Upper lobe of left lung (tissue), 6 donors: ENCODE results near the gene KCNK4. TPM values are rescaled to one million over a fixed set of nuclear protein-coding genes. Genes with fewer than 3 reads are reported as not detected.

Experiments
- ATAC-seq, 2 donors: fragments of 200-7000 bp; cut with Tn5 transposase; one replicate each; pipeline ENCODE4 v1.9.1; 2022; ENCODE audit warnings: mild to moderate bottlenecking in 2 of 2, moderate library complexity in 2 of 2; ENCODE audit not compliant: low FRiP score in 2 of 2
- DNase-seq, 2 donors: peaks; one replicate each; pipeline ENCODE4 v3.0.0-alpha.2; 2019 to 2020
- H3K27ac ChIP-seq, 4 donors: fragments of 200-600 bp; sonication (generic); one replicate each; pipeline ENCODE4 v1.5.1; 2016 to 2019
- H3K27me3 ChIP-seq, 4 donors: fragments of 200-600 bp; sonication (generic); one replicate each; pipeline ENCODE4 v1.5.1; 2017 to 2019
- H3K36me3 ChIP-seq, 4 donors: fragments of 200-600 bp; sonication (generic); one replicate each; pipeline ENCODE4 v1.5.1; 2016 to 2019
- H3K4me1 ChIP-seq, 4 donors: fragments of 200-600 bp; sonication (generic); one replicate each; pipeline ENCODE4 v1.5.1; 2018 to 2019
- H3K4me3 ChIP-seq, 4 donors: fragments of 200-600 bp; sonication (generic); one replicate each; pipeline ENCODE4 v1.5.1; 2017 to 2019; ENCODE audit warnings: mild to moderate bottlenecking in 2 of 4, moderate library complexity in 1 of 4
- H3K9me3 ChIP-seq, 4 donors: fragments of 200-600 bp; sonication (generic); one replicate each; pipeline ENCODE4 v1.5.1; 2018 to 2019
- EP300 ChIP-seq, 4 donors: sonication (generic); formaldehyde crosslinking; IDR thresholded peaks; one replicate each; pipeline ENCODE4 v1.5.1; 2017; ENCODE audit warnings: antibody characterized with exemption in 4 of 4, control low read depth in 2 of 4
- POLR2A ChIP-seq, 4 donors: fragments of 450-650 bp; IDR thresholded peaks; one replicate each; pipeline ENCODE4 v1.5.1; 2016 to 2017; ENCODE audit warnings: antibody characterized with exemption in 4 of 4, mild to moderate bottlenecking in 2 of 4
- POLR2AphosphoS5 ChIP-seq, 2 donors: sonication (generic); formaldehyde crosslinking; IDR thresholded peaks; one replicate each; pipeline ENCODE4 v1.5.1; 2017; ENCODE audit warnings: antibody characterized with exemption in 2 of 2
- WGBS, 2 donors: methylation state at CpG; one replicate each; pipeline ENCODE4 v1.1.5; 2017 to 2018; 5-methylcytosine and 5-hydroxymethylcytosine counted together
- total RNA-seq, 6 donors: library from RNA; depleted of rRNA in 4 of 6; stranded (reverse); fragments of >200 nt in 4 of 6; gene quantifications; one replicate each; pipeline versions ENCODE4 v1.1.0 to v1.2.1, GENCODE V29; 2016 to 2021
- TF ChIP-seq, protein P1 (sequence below), 6 experiments: fragments of 450-650 bp in 4 of 6; fragments of 200-600 bp in 2 of 6; sonication (generic) in 2 of 6; IDR thresholded peaks; one replicate each; pipeline ENCODE4 v1.5.1; 2016 to 2019; ENCODE audit warnings: antibody characterized with exemption in 6 of 6
- donor health status: DM: no; HTN: no; CAD: no; lungs with moderate emphysema.
- donor health status: DM: no; HTN: yes; CAD: no; lungs with severe emphysema.

The KCNK4 gene
- total RNA-seq, 6 donors from 2014 or later, result 0.17 to 0.55 (median 0.26) TPM; not detected in 3

DNA sequence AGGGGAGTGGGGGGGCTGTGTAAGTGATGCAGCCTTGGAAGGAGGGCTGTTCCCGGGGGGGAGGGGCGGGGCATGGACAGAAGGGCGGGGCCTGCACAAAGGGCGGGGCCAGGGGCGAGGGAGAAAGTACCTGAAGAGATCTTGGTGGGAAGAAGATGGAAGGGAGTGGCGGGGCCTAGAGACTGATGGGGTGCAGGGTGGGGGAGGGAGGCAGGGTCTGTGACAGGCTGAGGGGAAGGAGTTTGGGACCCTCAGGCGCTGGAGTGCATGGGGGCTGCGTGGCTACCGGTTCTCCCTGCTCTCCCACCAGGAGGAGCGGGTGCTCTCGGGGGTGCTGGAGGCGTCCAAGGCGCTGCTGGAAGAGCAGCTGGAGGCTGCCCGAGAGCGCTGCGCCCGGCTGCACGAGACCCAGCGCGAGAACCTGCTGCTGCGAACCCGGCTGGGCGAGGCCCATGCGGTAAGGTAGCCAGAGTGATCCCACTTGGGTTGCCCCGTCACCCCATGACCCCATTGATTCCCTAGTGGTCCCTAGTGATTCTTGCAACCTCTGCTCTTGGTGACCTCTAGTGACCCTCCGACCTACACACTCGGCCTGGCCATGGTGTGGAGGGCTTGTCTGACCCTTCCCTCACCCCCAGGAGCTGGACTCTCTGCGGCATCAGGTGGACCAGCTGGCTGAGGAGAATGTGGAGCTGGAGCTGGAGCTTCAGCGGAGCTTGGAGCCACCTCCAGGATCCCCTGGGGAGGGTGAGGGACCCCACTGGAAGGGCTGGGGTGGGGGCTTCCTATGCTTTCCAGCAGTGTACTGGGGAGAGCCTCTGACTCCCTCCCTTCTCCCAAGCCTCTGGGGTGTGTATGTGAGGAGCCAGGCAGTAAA is 52.0 kb downstream of the KCNK4 start:
- peak in 1 of 2 donors; percentile 83 for DNase-seq
- no peaks in the 10 kb centered on the region for H3K36me3 ChIP-seq
- TF ChIP-seq POLR2AphosphoS5 (IDR thresholded peaks at IDR 0.05), result no peak
- no peak for TF ChIP-seq POLR2A (IDR thresholded peaks at IDR 0.05)
- no peak for TF ChIP-seq EP300 (IDR thresholded peaks at IDR 0.05)
- TF ChIP-seq, protein P1, sequence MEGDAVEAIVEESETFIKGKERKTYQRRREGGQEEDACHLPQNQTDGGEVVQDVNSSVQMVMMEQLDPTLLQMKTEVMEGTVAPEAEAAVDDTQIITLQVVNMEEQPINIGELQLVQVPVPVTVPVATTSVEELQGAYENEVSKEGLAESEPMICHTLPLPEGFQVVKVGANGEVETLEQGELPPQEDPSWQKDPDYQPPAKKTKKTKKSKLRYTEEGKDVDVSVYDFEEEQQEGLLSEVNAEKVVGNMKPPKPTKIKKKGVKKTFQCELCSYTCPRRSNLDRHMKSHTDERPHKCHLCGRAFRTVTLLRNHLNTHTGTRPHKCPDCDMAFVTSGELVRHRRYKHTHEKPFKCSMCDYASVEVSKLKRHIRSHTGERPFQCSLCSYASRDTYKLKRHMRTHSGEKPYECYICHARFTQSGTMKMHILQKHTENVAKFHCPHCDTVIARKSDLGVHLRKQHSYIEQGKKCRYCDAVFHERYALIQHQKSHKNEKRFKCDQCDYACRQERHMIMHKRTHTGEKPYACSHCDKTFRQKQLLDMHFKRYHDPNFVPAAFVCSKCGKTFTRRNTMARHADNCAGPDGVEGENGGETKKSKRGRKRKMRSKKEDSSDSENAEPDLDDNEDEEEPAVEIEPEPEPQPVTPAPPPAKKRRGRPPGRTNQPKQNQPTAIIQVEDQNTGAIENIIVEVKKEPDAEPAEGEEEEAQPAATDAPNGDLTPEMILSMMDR (IDR thresholded peaks at IDR 0.05), result no peak
- peaks cover 12 to 34% (median 27%) of the 10 kb centered on the region in 4 donors for H3K4me1 ChIP-seq
- no peaks in the 10 kb centered on the region for H3K9me3 ChIP-seq
- WGBS, 2 donors, result 53 to 79% methylated on average over 16 to 17 of the region's 29 CpGs
- peak overlapping the region in 3 of 4 donors; percentile 50 to 82 (median 65) for H3K27ac ChIP-seq
- no peaks in the 10 kb centered on the region for H3K27me3 ChIP-seq
- no peak for ATAC-seq
- H3K4me3 ChIP-seq, result peak overlapping the region in 3 of 4 donors; percentile 36 to 42 (median 39)

GRCh38 chr11:64343767-64344559 is 52.9 kb downstream of the KCNK4 start:
- H3K9me3 ChIP-seq, result no peaks in the 10 kb centered on the region
- H3K4me1 ChIP-seq, result peaks cover 12 to 34% (median 27%) of the 10 kb centered on the region in 4 donors
- H3K27me3 ChIP-seq, result no peaks in the 10 kb centered on the region
- no peak overlapping the region for H3K27ac ChIP-seq
- ATAC-seq (no peak), DNase-seq (peak in 1 of 2 donors; percentile 29)
- no peaks in the 10 kb centered on the region for H3K36me3 ChIP-seq
- 78 to 79% methylated on average over 7 to 17 of the region's 18 CpGs for WGBS, 2 donors
- no peak for TF ChIP-seq EP300 (IDR thresholded peaks at IDR 0.05)
- TF ChIP-seq, protein P1 (IDR thresholded peaks at IDR 0.05), result peak in 3 of 6 experiments; percentile 5 to 40 (median 26)
- no peak overlapping the region for H3K4me3 ChIP-seq

DNA sequence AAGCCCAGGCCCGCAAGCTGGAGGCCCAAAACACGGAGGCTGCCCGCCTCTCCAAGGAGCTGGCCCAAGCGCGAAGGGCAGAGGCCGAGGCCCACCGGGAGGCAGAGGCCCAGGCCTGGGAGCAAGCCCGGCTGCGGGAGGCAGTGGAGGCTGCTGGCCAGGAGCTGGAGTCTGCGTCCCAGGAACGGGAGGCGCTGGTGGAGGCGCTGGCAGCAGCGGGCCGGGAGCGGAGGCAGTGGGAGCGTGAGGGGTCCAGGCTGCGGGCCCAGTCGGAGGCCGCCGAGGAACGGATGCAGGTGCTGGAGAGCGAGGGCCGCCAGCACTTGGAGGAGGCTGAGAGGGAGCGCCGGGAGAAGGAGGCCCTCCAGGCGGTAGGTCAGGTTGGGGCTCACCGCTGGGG is 53.7 kb downstream of the KCNK4 start:
- ATAC-seq (no peak), DNase-seq (peak in 1 of 2 donors; percentile 79)
- no peak overlapping the region for H3K4me3 ChIP-seq
- WGBS, 2 donors, result 95 to 96% methylated on average over 28 of the region's 28 CpGs
- peaks cover 12 to 31% (median 24%) of the 10 kb centered on the region in 4 donors for H3K4me1 ChIP-seq
- H3K27ac ChIP-seq, result no peak overlapping the region
- H3K27me3 ChIP-seq, result no peaks in the 10 kb centered on the region
- no peaks in the 10 kb centered on the region for H3K9me3 ChIP-seq
- no peaks in the 10 kb centered on the region for H3K36me3 ChIP-seq
- TF ChIP-seq, protein P1 (IDR thresholded peaks at IDR 0.05), result no peak

GRCh38 chr11:64347193-64347867 is 56.2 kb downstream of the KCNK4 start:
- no peak for TF ChIP-seq POLR2AphosphoS5 (IDR thresholded peaks at IDR 0.05)
- TF ChIP-seq, protein P1 (IDR thresholded peaks at IDR 0.05), result no peak
- TF ChIP-seq POLR2A (IDR thresholded peaks at IDR 0.05), result no peak
- TF ChIP-seq EP300 (IDR thresholded peaks at IDR 0.05), result no peak
- Histone ChIP-seq H3K27ac (peak overlapping the region in 1 of 4 donors; percentile 61), H3K9me3 (no peaks in the 10 kb centered on the region), H3K4me1 (peaks cover 4 to 11% (median 9%) of the 10 kb centered on the region in 4 donors), H3K4me3 (no peak overlapping the region), H3K27me3 (no peaks in the 10 kb centered on the region), H3K36me3 (peaks cover 0 to 3% (median 2%) of the 10 kb centered on the region in 4 donors)
- DNase-seq, result no peak
- WGBS, 2 donors, result 78 to 83% methylated on average over 11 to 12 of the region's 12 CpGs
- no peak for ATAC-seq
